ENCODE measurements around the gene OBSCN.

- TF ChIP-seq CTCF (IDR thresholded peaks at IDR 0.05) = no peak
- TF ChIP-seq POLR2A (IDR thresholded peaks at IDR 0.05) = no peak
Measured at GRCh38 chr1:228329887-228330286, 122.0 kb downstream of the OBSCN start.

Measured in adrenal gland (tissue), 5 donors.